SK-N-SH (cell line): ENCODE data around the gene USB1. TPM values are rescaled to one million over a fixed set of nuclear protein-coding genes. Genes with fewer than 3 reads are reported as not detected.

Source experiments
- CTCF ChIA-PET: fragments of 300-600, 350-600 bp; formaldehyde crosslinking; extraction: SDS; loops from one replicate; lab custom pipeline; 2021; lab: Yijun Ruan, JAX
- POLR2A ChIA-PET: fragments of 350-600 bp; sonication (Branson Sonifier 250); formaldehyde crosslinking; extraction: SDS; loops from one replicate; lab custom pipeline; 2020; ENCODE audit warnings: antibody characterized with exemption, inconsistent platforms; lab: Yijun Ruan, JAX
- DNase-seq: peaks from one replicate; pipeline ENCODE4 v3.0.0; 2012
- H2AFZ ChIP-seq: fragments of 200-600 bp; sonication (generic); 2 replicates; pipeline ENCODE4 v1.8.1; 2016; ENCODE audit warnings: antibody characterized with exemption, mild to moderate bottlenecking, low read depth
- H3F3A ChIP-seq: fragments of 200-600 bp; sonication (generic); replicated peaks from 2 replicates; pipeline ENCODE3; 2016; ENCODE audit warnings: antibody characterized with exemption, mild to moderate bottlenecking; ENCODE audit not compliant: insufficient read depth
- H3K27ac ChIP-seq, 2 experiments: fragments of 200-500 bp in 1 of 2; fragments of 200-600 bp in 1 of 2; sonication (Bioruptor generic) in 1 of 2; sonication (generic), shearing (Covaris generic) in 1 of 2; 2 replicates each; pipeline versions ENCODE4 v1.5.1 to v1.6.1; 2014 to 2016; ENCODE audit warnings: low read depth in 2 of 2, inconsistent platforms in 1 of 2, low read length in 1 of 2, mild to moderate bottlenecking in 1 of 2, mixed read lengths in 1 of 2
- H3K27me3 ChIP-seq: fragments of 200-600 bp; sonication (generic), shearing (Covaris generic); 2 replicates; pipeline ENCODE4 v1.6.1; 2016; ENCODE audit warnings: mixed run types; ENCODE audit not compliant: insufficient read depth
- H3K36me3 ChIP-seq, 2 experiments: fragments of 200-500 bp in 1 of 2; fragments of 200-600 bp in 1 of 2; sonication (Bioruptor generic) in 1 of 2; sonication (generic) in 1 of 2; replicated peaks in 1 of 2; 2 replicates each; pipeline versions ENCODE3 to v1.5.1; 2014 to 2016; ENCODE audit warnings: low read length in 1 of 2, mild to moderate bottlenecking in 1 of 2; ENCODE audit not compliant: insufficient read depth in 2 of 2, control insufficient read depth in 1 of 2
- H3K4me1 ChIP-seq, 2 experiments: fragments of 200-500 bp in 1 of 2; fragments of 200-600 bp in 1 of 2; sonication (Bioruptor generic) in 1 of 2; sonication (generic), shearing (Covaris generic) in 1 of 2; 2 replicates each; pipeline versions ENCODE4 v1.5.1 to v1.6.1; 2014 to 2016; ENCODE audit warnings: low read depth in 1 of 2, low read length in 1 of 2, mixed run types in 1 of 2; ENCODE audit not compliant: insufficient read depth in 2 of 2, control insufficient read depth in 1 of 2
- H3K4me2 ChIP-seq: fragments of 200-600 bp; sonication (generic), shearing (Covaris generic); 2 replicates; pipeline ENCODE4 v1.6.1; 2017; ENCODE audit warnings: mixed run types
- H3K4me3 ChIP-seq, 2 experiments: fragments of 200-500 bp in 1 of 2; fragments of 200-600 bp in 1 of 2; sonication (Bioruptor generic) in 1 of 2; sonication (generic), shearing (Covaris generic) in 1 of 2; 2 replicates each; pipeline versions ENCODE4 v1.5.1 to v1.8.1; 2014 to 2016; ENCODE audit warnings: low read depth in 2 of 2, inconsistent platforms in 1 of 2, low read length in 1 of 2, mild to moderate bottlenecking in 1 of 2, mixed read lengths in 1 of 2, moderate library complexity in 1 of 2
- H3K79me2 ChIP-seq: fragments of 200-600 bp; sonication (generic); 2 replicates; pipeline ENCODE4 v1.8.1; 2017; ENCODE audit warnings: mild to moderate bottlenecking; ENCODE audit not compliant: insufficient read depth
- H3K9ac ChIP-seq: fragments of 200-600 bp; sonication (generic); 2 replicates; pipeline ENCODE4 v1.6.1; 2017; ENCODE audit warnings: mixed run types
- H3K9me2 ChIP-seq: fragments of 200-600 bp; sonication (generic); 2 replicates; pipeline ENCODE4 v1.6.1; 2017; ENCODE audit warnings: mixed run types
- H3K9me3 ChIP-seq: fragments of 200-600 bp; sonication (generic); 2 replicates; pipeline ENCODE4 v1.6.1; 2017; ENCODE audit warnings: mixed run types, mild to moderate bottlenecking, moderate library complexity
- H4K20me1 ChIP-seq: fragments of 200-600 bp; sonication (generic); 2 replicates; pipeline ENCODE4 v1.6.1; 2017; ENCODE audit warnings: mild to moderate bottlenecking, mixed run types; ENCODE audit not compliant: insufficient read depth
- ELF1 ChIP-seq: IDR thresholded peaks from 2 replicates; pipeline ENCODE4 v1.4.0; 2012
- FOSL2 ChIP-seq: IDR thresholded peaks from 2 replicates; pipeline ENCODE4 v1.4.0; 2012; ENCODE audit warnings: low read depth, mild to moderate bottlenecking, moderate library complexity, borderline replicate concordance
- FOXM1 ChIP-seq: IDR thresholded peaks from 2 replicates; pipeline ENCODE4 v1.4.0; 2012; ENCODE audit warnings: low read depth, mild to moderate bottlenecking
- GABPA ChIP-seq: IDR thresholded peaks from 2 replicates; pipeline ENCODE4 v1.4.0; 2012; ENCODE audit warnings: low read depth, mild to moderate bottlenecking
- JUND ChIP-seq: IDR thresholded peaks from 2 replicates; pipeline ENCODE4 v1.4.0; 2012
- PBX3 ChIP-seq: IDR thresholded peaks from 2 replicates; pipeline ENCODE4; 2012
- RCOR1 ChIP-seq: fragments of 150-350 bp; IDR thresholded peaks from 2 replicates; pipeline ENCODE4 v1.6.1; 2017; ENCODE audit warnings: antibody characterized with exemption, low read length
- REST ChIP-seq: IDR thresholded peaks from 2 replicates; pipeline ENCODE4 v1.6.1; 2012; ENCODE audit warnings: mild to moderate bottlenecking, low read depth, low read length, moderate library complexity
- RXRA ChIP-seq: IDR thresholded peaks from 2 replicates; pipeline ENCODE4 v1.4.0; 2012; ENCODE audit warnings: low read depth, mild to moderate bottlenecking, borderline replicate concordance
- SMC3 ChIP-seq: IDR thresholded peaks from 2 replicates; pipeline ENCODE4 v1.6.1; 2012; ENCODE audit warnings: low read depth, low read length, improper control_type of control experiment
- WGBS: methylation state at CpG from one replicate; pipeline ENCODE4 v1.1.6; 2017; ENCODE audit warnings: low lambda C conversion rate; 5-methylcytosine and 5-hydroxymethylcytosine counted together
- polyA plus RNA-seq, 3 experiments: library from polyadenylated mRNA; depleted of rRNA; stranded (reverse); fragments of >200 nt; gene quantifications; 2 replicates each; pipeline ENCODE4 v1.2.3, GENCODE V29; 2012
- TF ChIP-seq, protein P1 (sequence below): IDR thresholded peaks from 2 replicates; pipeline ENCODE4 v1.4.0; 2012; ENCODE audit warnings: low read depth, borderline replicate concordance
- TF ChIP-seq, protein P2 (sequence below): fragments of 150-350 bp; IDR thresholded peaks from 2 replicates; pipeline ENCODE4 v1.6.1; 2017; ENCODE audit warnings: antibody characterized with exemption, low read length, low read depth, borderline replicate concordance

Gene USB1
- polyA plus RNA-seq, 1 of the 3 experiments (the other 2 are of a cell fraction) = 94.1 TPM

- TF ChIP-seq RXRA = no peak
Measured at GRCh38 chr16:58010886-58011285, 9.7 kb downstream of the USB1 start (continued).

- ChIA-PET POLR2A (no interaction called here), CTCF (interaction anchor here (1.4 to 1.9 kb wide), 4 partner anchors 21 to 116 kb away, joined by 4 to 10 read pairs (median 6); no protein-coding TSS in a partner anchor)
- Histone ChIP-seq H3K9me3 (no peaks in the 10 kb centered on the region), H3F3A (no peaks in the 10 kb centered on the region), H3K4me1 (peaks cover 0 to 11% of the 10 kb centered on the region in 2 experiments; a peak in 2 of 4 replicates), H3K27ac (no peak overlapping the region; a peak in 1 of 4 replicates), H4K20me1 (no peaks in the 10 kb centered on the region), H2AFZ (no peak overlapping the region), H3K36me3 (peaks cover 14 to 30% of the 10 kb centered on the region in 2 experiments), H3K9ac (no peak overlapping the region), H3K4me2 (no peak overlapping the region), H3K4me3 (no peak overlapping the region), H3K27me3 (no peaks in the 10 kb centered on the region), H3K79me2 (peaks cover 27% of the 10 kb centered on the region; the same call in 1 of the 2 replicates), H3K9me2 (no peaks in the 10 kb centered on the region)
- WGBS = 64% methylated on average over 3 of the region's 3 CpGs
- no peak for DNase-seq
- no peak for TF ChIP-seq REST
- TF ChIP-seq, protein P1, sequence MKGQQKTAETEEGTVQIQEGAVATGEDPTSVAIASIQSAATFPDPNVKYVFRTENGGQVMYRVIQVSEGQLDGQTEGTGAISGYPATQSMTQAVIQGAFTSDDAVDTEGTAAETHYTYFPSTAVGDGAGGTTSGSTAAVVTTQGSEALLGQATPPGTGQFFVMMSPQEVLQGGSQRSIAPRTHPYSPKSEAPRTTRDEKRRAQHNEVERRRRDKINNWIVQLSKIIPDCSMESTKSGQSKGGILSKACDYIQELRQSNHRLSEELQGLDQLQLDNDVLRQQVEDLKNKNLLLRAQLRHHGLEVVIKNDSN = no peak
- peak; percentile 28; the same call in 1 of the 2 replicates for TF ChIP-seq FOSL2
- TF ChIP-seq PBX3 = no peak
- no peak for TF ChIP-seq RCOR1
- TF ChIP-seq JUND = peak; percentile 53
Measured at GRCh38 chr16:58011652-58012051, 10.4 kb downstream of the USB1 start.

GRCh38 chr16:58012481-58012880 is 11.3 kb downstream of the USB1 start:
- H3K27ac ChIP-seq = no peak overlapping the region
- DNase-seq = no peak
- no peaks in the 10 kb centered on the region for H3K9me3 ChIP-seq
- H3K36me3 ChIP-seq = peaks cover 13 to 30% of the 10 kb centered on the region in 2 experiments
- H4K20me1 ChIP-seq = no peaks in the 10 kb centered on the region
- no peak overlapping the region for H2AFZ ChIP-seq
- no peak overlapping the region for H3K9ac ChIP-seq
- no peak overlapping the region for H3K4me2 ChIP-seq
- POLR2A ChIA-PET = no interaction called here
- no peaks in the 10 kb centered on the region for H3K9me2 ChIP-seq
- WGBS = 97% methylated on average over 6 of the region's 9 CpGs
- H3K4me1 ChIP-seq = peaks cover 0 to 11% of the 10 kb centered on the region in 2 experiments; a peak in 2 of 4 replicates
- no peaks in the 10 kb centered on the region for H3F3A ChIP-seq
- H3K27me3 ChIP-seq = no peaks in the 10 kb centered on the region
- CTCF ChIA-PET = interaction anchor here (1.0 to 8.5 kb wide), 5 partner anchors 11 to 114 kb away, joined by 3 to 80 read pairs (median 11); partner anchors contain the start of gene USB1
- no peak overlapping the region for H3K4me3 ChIP-seq
- peaks cover 19% of the 10 kb centered on the region; the same call in 1 of the 2 replicates for H3K79me2 ChIP-seq
- TF ChIP-seq REST (no peak), GABPA (no peak), FOXM1 (no peak), PBX3 (no peak), SMC3 (no peak), ELF1 (no peak), FOSL2 (no peak)
- TF ChIP-seq, protein P2, sequence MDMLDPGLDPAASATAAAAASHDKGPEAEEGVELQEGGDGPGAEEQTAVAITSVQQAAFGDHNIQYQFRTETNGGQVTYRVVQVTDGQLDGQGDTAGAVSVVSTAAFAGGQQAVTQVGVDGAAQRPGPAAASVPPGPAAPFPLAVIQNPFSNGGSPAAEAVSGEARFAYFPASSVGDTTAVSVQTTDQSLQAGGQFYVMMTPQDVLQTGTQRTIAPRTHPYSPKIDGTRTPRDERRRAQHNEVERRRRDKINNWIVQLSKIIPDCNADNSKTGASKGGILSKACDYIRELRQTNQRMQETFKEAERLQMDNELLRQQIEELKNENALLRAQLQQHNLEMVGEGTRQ = no peak
